Activated CD8-positive, alpha-beta T cell treated with anti-CD3 and anti-CD28 coated beads for 36 hours (primary cell): Measurements from ENCODE around the gene LIFR. TPM values are rescaled to one million over a fixed set of nuclear protein-coding genes. Genes with fewer than 3 reads are reported as not detected.

ENCODE experiments used
- ATAC-seq: fragments of 200-7000 bp; cut with Tn5 transposase; one replicate; pipeline ENCODE4 v1.10.0; 2021; ENCODE audit warnings: mild to moderate bottlenecking, moderate library complexity
- CTCF ChIA-PET: fragments of 350-600 bp; sonication (Branson Sonifier 250); formaldehyde crosslinking; loops from one replicate; lab custom pipeline; 2021; ENCODE audit warnings: antibody characterized with exemption; lab: Charles Lee
- POLR2A ChIA-PET: fragments of 350-600 bp; sonication (Branson Sonifier 250); formaldehyde crosslinking; loops from one replicate; lab custom pipeline; 2021; ENCODE audit warnings: antibody characterized with exemption; lab: Charles Lee
- DNase-seq: peaks from one replicate; pipeline ENCODE4 v3.0.0-alpha.2; 2020
- H3K27ac Mint-ChIP-seq: one replicate; pipeline ENCODE4 v1.8.0; 2021; ENCODE audit warnings: mild to moderate bottlenecking, mixed read lengths
- H3K27me3 Mint-ChIP-seq: one replicate; pipeline ENCODE4 v1.8.0; 2021; ENCODE audit warnings: mixed read lengths
- H3K36me3 Mint-ChIP-seq: one replicate; pipeline ENCODE4 v1.8.0; 2021; ENCODE audit warnings: low read depth, mixed read lengths
- H3K4me1 Mint-ChIP-seq: one replicate; pipeline ENCODE4 v1.8.0; 2021; ENCODE audit warnings: low read depth, mixed read lengths
- H3K4me3 Mint-ChIP-seq: one replicate; pipeline ENCODE4 v1.8.0; 2021; ENCODE audit warnings: mild to moderate bottlenecking, moderate library complexity, mixed read lengths
- H3K9me3 Mint-ChIP-seq: one replicate; pipeline ENCODE4 v1.8.0; 2021; ENCODE audit warnings: mixed read lengths
- CTCF ChIP-seq: fragments of 200-600 bp; IDR thresholded peaks from one replicate; pipeline ENCODE4 v1.8.0; 2022; ENCODE audit warnings: antibody characterized with exemption, mild to moderate bottlenecking
- intact Hi-C: fragments of 100-400 bp; cut with micrococcal nuclease; formaldehyde crosslinking; loops from one replicate; pipeline ENCODE4 v1.10.0; 2022
- total RNA-seq, 2 experiments: library from RNA; stranded (reverse); gene quantifications; one replicate each; pipeline ENCODE4 v1.2.3, GENCODE V29; 2021

The LIFR gene
- total RNA-seq, 2 experiments from 2014 or later = not detected

DNA sequence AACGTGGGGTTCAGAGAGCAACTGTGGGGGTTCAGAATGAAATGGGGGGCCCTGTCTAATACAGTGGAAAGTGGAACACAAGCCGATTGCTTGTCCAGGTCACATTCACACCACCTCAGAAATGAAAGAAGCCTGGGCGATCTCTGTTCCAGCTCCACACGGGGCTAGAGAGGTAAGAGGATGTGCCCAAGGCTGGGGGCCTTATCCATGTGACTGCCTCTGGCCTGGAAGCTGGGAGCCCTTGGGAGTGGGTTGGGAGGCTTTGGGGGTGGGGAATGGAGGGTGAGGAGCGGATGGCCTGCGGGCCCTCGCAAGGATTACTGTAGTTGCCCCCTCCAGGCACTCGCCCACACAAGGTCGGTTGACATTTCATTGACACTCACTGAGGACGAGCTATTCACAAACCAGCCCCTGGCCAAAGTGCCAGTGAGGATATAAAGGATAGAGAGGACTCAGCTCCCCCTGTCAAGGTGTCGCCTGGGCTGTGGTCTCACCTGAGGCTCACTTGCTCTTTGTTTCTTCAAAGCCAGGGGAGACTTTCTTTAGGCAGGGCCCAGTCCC is 86.7 kb downstream of the LIFR start:
- no peak for ATAC-seq
- DNase-seq = no peak
- ChIA-PET CTCF (interaction anchor here (1.8 kb wide), 1 partner anchor 28 kb away, joined by 8 read pairs; no protein-coding TSS in a partner anchor), POLR2A (no interaction called here)
- no peaks in the 10 kb centered on the region for H3K4me1 Mint-ChIP-seq
- H3K27me3 Mint-ChIP-seq = peaks cover 40% of the 10 kb centered on the region
- TF ChIP-seq CTCF = no peak
- no peaks in the 10 kb centered on the region for H3K9me3 Mint-ChIP-seq
- intact Hi-C loops = no loop called here
- H3K4me3 Mint-ChIP-seq = no peak overlapping the region
- no peaks in the 10 kb centered on the region for H3K36me3 Mint-ChIP-seq
- no peak overlapping the region for H3K27ac Mint-ChIP-seq

GRCh38 chr5:38468978-38469706 is 87.3 kb downstream of the LIFR start:
- DNase-seq = no peak
- Mint-ChIP-seq H3K36me3 (no peaks in the 10 kb centered on the region), H3K27ac (no peak overlapping the region), H3K9me3 (no peaks in the 10 kb centered on the region), H3K27me3 (peaks cover 37% of the 10 kb centered on the region), H3K4me1 (no peaks in the 10 kb centered on the region), H3K4me3 (no peak overlapping the region)
- no peak for TF ChIP-seq CTCF
- POLR2A ChIA-PET = no interaction called here
- ATAC-seq = no peak
- intact Hi-C loops = no loop called here
- CTCF ChIA-PET = interaction anchor here (1.8 kb wide), 1 partner anchor 28 kb away, joined by 8 read pairs; no protein-coding TSS in a partner anchor

GRCh38 chr5:38468202-38468673 is 88.2 kb downstream of the LIFR start:
- Mint-ChIP-seq H3K36me3 (no peaks in the 10 kb centered on the region), H3K4me1 (no peaks in the 10 kb centered on the region), H3K27me3 (peaks cover 39% of the 10 kb centered on the region), H3K27ac (no peak overlapping the region), H3K4me3 (no peak overlapping the region), H3K9me3 (no peaks in the 10 kb centered on the region)
- TF ChIP-seq CTCF = no peak
- intact Hi-C loops = no loop called here
- ATAC-seq = no peak
- no peak for DNase-seq
- CTCF ChIA-PET = interaction anchor here (1.8 kb wide), 1 partner anchor 27 kb away, joined by 8 read pairs; no protein-coding TSS in a partner anchor
- POLR2A ChIA-PET = no interaction called here

- ChIA-PET POLR2A (no interaction called here), CTCF (interaction anchor here (1.4 kb wide), 1 partner anchor 26 kb away, joined by 3 read pairs; no protein-coding TSS in a partner anchor)
- ATAC-seq (no peak), DNase-seq (no peak)
- intact Hi-C loops = no loop called here
- Mint-ChIP-seq H3K9me3 (no peaks in the 10 kb centered on the region), H3K27ac (no peak overlapping the region), H3K4me1 (no peaks in the 10 kb centered on the region), H3K27me3 (peaks cover 37% of the 10 kb centered on the region), H3K36me3 (no peaks in the 10 kb centered on the region), H3K4me3 (no peak overlapping the region)
- no peak for TF ChIP-seq CTCF
Observed at GRCh38 chr5:38467353-38468040, 88.9 kb downstream of the LIFR start.
